G401.6 (cell line): ENCODE measurements around the gene PELI2.
"Not testable (repeated sequence)": the region's sequence is repeated elsewhere in the genome, so short reads cannot be mapped to it uniquely, and the experiment has no call there.

Experiments used
- FAIRE-seq: peaks from 2 replicates; lab custom pipeline; 2012; peaks lifted over from hg19 to GRCh38; lab: Jason Lieb, UNC

PELI2 gene

DNA sequence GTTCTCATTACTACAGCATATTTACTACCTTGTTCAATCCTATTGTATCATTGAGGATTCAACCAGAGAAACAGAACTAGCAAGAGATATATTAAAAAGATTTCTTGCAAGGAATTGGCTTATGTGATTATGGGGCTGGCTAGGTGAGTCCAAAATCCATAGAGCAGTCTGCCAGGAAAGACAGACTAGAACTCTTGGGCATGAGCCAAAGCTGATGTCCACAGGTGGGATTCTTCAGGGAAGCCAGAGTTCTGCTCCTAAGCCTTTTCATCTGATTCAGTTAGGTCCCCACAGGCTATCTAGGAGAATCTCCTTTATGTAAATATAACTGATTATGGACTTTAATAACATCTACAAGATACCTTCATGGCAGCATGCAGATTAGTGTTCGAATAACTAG is 26.0 kb downstream of the PELI2 start:
- FAIRE-seq, result no peak

DNA sequence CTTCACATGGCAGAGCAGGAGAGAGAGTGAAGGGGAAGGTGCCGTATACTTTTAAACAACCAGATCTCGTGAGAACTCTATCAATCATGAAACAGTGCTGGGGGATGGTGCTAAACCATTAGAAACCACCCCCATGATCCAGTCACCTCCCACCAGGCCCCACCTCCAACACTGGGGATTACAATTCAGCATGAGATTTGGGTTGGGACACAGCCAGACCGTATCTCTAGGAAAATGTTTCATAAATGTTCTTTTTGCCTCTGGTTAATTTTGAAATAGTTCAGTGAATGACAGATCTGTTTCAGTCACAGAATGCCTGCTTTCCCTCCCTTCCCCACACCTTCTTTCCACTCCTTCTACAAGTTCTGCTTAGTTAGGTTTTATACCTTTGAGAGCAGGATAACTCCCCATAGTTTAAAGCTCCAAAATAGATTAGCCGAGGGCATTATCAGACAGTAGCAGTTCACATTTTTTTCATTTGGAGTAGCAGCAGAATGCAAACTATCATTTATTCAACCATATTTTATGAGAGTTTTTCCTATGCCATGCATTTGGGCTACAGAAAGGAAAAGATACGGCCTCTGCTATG is 27.1 kb downstream of the PELI2 start:
- FAIRE-seq, result no peak

DNA sequence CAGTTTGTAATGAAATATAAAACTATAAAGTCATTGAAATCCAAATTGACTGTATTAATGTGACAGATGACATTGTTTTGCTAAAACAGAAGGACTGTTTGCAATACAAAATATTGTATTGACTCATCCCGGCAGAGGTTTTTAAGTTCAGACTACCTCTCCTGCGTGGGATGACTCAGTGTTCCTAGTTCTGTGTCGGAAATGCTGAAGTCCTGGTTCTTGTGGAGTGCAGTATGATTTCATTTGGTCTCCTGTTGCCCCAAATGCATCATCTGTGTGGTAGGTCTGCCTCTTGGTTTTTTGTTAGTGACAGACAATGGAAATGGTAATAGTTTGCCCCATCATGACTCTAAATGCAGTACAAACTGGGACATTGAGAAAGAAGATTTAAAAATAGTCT is 27.8 kb downstream of the PELI2 start:
- no peak for FAIRE-seq

DNA sequence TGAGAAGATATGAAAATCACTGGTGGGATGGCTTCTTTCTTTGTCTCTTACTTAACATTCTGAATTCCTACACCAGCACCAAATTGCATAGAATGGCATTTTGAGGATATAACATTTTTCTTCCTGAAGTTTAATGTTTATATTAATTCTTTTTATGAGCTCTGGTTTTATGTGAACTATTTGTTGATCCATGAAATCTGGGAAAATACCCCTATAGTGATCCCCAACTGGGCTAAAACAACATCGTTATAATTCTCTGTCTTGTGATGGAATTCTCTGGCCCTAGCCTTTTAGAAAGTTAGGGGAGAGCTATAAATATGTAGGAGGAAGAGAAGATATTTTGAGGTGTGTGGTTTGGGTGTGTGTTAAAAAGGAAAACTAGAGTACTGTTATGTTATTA is 29.2 kb downstream of the PELI2 start:
- FAIRE-seq, result no peak

DNA sequence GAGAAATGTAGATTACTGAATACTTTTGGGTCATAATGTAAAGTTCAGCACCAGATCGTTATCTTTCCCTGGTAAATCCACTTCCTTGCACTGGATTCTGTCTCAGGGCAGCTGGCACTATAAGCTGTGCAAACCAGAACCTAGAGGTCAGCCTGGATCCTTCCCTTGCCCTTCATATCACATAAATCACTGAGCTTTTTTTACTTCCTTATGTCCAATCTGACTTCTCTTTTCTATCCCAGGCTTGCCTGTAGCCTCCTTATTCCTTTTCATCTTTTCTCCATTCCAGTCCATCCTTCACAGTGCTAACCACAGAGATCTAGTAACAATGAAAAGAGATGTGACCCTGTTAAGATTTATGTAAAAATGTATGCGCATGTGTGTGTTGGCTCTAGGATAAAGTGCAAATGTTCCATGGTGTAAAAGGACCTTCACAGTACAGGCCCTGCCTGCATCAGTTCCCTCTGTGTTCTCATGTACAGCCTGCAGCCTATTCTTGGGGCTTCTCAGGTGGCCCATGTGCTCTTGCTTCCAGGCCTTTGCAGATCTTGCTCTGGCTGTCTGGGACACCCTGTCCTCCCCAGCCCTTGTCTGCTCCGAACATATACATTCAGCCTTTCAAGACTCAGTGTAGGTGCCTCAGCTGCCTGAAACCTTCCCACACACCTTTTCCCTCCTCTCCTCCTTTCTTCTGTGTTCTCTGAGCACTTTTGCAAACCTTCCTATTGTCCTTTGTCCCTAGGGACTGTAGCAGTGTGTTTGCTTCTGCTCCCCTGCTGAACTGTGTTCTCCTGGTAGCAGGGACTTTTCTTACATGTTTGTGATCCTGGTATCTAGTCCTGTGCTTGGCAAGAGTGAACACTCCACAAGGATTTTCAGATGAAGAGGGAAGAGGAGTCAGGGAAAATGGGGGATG is 30.0 kb downstream of the PELI2 start:
- no peak for FAIRE-seq

DNA sequence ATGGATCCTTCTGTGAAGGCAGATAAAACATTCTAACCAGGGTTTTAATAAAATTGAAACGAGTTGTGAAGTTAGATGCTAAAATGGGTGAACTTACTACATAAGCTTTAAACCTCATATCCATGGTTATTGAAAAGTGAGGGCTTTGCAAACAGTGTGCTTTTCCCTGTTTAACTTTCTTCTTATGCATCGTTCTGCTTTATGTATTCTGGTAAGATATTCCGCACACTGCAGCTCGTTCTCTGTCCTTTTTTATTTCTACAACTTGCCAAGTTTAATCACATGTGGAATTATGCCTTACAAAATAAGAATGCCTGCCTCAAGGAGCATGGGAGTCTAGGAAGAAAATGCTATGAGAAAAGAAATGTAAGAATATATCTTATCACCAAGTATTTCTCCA is 30.9 kb downstream of the PELI2 start:
- no peak for FAIRE-seq

DNA sequence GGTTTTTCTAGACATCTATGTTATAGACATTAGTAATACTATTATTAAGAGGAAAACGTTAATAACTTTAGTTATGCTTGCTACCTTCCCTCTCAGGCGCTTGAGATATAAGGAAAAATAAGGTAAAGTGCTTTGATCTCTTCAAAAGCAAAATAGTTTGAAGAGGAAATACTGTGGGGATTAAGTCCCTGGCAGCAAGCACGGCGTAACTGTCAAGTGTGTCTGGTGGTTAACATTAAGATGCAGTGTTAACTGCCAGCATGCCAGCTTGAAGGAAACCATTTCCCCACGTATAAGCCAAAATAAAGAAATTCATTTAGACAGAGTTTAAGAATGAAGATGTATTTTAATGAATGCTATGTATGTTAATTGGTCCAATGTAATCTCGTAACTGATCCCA is 31.8 kb downstream of the PELI2 start:
- no peak for FAIRE-seq

DNA sequence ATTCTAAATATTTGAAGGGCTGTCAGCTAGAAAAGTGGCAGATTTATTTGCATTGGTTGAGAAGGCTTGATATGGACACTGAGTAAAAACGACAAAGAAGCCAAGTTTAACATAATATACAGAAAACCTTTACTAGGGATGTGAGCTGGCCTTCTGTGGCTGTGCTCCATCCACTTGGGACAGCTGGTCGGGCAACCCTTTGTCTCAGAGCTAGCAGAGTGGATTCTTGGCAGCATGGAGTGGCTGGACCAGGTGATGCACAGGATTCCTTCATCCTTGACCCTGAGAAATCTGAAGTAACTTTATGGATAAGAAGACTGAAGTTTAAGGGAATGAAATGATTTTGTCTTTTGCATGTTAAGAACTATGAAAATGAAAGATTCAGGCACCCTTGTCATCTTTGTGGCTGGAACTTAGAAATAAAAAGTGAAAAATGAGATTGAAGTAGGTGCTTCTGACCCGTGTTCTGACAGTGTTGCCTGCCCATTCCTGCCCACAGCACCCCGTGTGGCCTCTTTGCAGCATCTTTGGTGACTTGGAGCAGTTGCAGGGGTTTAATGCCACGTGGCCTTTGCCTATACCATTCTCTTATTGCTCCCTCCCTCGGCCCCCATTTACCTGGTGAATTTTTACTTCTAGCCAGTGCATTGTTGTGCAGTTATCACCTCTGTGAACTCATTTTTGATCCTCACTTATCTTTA is 32.6 kb downstream of the PELI2 start:
- no peak for FAIRE-seq

DNA sequence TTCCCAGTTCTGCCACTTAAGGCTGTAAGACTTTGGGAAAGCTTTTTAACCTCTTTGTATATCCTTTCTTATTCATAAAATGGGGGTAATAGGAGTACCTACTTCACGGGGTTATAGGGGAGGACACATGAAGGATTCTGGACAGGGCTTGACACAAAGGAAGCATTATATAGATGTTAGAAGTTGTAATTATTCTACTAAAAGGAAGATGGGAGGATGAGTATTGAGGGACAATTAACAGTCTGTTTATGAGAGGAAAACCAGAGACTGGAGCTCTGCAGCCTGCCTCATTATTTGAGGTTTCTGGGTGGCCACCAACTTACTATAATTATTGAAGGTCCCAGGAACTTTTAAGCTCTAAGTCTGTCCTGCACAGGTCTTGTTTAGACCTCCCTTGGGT is 34.0 kb downstream of the PELI2 start:
- FAIRE-seq, result no peak

DNA sequence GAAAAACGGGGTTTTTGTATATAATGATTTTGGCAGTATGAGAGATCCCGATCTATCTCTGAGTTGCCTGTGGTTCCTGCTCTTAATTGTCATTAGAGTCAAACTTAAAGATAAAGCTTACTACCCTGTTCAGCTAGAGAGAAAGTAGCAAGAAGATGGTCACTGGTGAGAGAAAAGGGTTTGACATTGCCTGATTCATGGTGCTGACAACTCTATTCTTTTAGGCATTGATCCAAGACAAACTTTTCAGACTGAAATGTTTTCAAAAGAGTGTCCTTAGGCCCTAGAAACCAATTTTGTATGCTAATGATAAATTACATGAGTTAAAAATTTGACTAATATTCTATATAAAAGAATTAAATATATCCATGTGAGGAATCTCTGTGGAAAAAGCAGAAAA is 35.1 kb downstream of the PELI2 start:
- no peak for FAIRE-seq

DNA sequence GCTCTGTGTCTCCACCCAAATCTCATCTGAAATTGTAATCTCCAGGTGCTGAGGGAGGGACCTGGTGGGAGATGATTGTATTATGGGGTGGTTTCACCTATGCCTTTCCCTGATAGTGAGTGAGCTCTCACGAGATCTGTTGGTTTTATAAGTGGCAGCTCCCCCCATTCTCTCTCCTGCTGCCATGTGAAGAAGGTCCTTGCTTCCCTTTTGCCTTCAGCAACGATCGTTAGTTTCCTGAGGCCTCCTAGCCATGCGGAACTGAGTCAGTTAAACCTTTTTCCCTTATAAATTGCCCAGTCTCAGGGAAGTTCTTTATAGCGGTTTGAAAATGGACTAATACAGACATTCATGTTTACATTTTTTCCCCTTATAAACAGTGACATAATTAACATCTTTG is 36.1 kb downstream of the PELI2 start:
- FAIRE-seq, result no peak

DNA sequence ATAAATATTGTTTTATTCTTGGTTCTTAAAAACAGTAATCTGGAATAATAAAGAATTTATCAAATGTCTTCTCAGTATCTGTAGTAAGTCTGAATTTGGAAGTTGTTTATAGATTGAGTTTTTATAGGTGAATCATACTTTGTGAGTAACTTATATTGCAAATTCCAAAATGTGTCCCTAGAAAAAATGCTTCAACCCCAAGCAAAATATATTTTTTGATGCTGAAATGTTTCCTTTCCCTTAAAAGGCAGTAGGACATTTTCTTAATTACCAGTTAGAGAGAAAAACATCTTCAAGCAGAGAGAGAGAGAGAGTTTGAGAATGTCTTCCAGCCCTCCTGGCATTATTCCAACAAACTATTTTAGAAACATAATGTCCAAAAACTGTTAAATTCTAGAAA is 37.9 kb downstream of the PELI2 start:
- no peak for FAIRE-seq

DNA sequence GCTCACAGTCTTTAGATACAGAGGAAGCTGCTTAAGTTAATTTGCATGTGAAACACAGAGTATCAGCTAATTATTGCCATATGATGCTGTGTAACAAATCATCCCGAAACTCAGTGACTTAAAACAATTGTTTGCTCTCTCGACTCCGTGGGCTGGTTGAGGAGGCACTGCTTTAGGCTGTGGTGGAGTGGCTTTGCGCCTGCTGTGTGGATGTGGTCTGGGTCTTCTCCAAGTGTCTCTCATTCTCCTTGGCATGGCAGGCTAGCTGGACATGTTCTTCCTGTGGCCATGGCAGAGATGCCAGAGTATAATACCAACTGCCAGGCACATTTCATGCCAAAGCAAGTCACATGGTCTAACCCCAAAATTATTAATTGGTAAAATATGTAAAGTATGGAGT is 40.9 kb downstream of the PELI2 start:
- FAIRE-seq, result no peak

DNA sequence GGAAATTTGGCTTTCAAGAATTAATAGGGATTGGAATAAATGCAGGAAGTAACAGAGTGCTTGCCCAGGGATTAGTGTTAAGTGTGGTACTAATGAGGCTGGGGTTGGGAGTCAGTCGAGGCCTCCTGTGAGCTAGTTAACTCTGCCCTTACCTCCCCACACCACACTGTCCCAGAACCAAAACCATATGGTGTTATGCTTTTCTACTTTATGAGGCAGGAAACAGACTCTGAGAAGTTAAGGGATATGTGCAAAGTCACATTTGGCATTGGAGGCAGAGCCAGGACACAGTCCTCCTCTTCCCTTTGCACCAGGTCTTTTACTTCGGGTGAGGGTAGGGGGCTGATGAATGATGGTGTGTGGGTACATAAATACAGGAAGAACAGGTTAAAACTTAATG is 41.9 kb downstream of the PELI2 start:
- no peak for FAIRE-seq

DNA sequence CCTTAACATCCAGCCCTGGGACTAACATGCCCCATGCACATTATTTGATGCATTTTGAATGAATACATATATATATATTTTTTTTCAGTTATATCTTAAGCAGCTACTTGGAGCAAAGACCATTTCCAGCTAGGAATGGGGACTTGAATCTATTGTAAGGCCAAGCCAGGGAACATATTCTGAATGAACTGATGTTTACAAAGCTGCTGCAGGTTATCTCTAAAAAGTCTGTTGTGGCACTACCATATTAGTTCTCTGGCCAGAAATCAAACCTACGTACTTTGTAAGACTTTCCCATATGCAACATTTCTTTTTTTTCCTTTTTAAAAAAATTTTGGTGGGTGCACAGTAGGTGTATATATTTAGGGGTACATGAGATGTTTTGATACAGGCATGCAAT is 43.4 kb downstream of the PELI2 start:
- no peak for FAIRE-seq

DNA sequence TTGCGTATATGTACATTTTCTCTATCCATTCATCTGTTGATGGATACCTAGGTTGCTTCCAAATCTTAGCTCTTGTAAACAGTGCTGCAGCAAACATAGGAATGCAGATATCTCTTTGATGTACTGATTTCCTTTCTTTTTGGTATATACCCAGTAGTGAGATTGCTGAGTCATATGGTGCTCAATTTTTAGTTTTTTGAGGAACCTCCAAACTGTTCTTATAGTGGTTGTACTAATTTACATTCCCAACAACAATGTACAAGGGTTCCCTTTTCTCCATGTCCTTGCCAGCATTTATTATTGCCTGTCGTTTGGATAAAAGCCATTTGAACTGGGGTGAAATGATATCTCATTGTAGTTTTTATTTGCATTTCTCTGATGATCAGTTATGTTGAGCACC is 44.3 kb downstream of the PELI2 start:
- no peak for FAIRE-seq

DNA sequence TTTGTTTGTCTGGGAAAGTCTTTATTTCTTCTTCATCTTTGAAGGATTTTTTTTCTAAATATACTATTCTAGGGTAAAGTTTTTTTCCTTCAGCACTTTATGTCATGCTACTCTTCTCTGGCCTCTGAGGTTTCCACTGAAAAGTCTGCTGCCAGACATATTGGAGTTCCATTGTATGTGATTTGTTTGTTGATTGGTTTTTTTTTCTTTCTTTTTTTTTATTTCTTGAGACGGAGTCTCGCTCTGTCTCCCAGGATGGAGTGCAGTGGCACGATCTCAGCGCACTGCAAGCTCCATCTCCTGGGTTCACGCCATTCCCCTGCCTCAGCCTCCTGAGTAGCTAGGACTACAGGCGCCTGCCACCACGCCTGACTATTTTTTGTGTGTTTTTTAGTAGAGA is 48.4 kb downstream of the PELI2 start:
- not testable (repeated sequence) for FAIRE-seq

DNA sequence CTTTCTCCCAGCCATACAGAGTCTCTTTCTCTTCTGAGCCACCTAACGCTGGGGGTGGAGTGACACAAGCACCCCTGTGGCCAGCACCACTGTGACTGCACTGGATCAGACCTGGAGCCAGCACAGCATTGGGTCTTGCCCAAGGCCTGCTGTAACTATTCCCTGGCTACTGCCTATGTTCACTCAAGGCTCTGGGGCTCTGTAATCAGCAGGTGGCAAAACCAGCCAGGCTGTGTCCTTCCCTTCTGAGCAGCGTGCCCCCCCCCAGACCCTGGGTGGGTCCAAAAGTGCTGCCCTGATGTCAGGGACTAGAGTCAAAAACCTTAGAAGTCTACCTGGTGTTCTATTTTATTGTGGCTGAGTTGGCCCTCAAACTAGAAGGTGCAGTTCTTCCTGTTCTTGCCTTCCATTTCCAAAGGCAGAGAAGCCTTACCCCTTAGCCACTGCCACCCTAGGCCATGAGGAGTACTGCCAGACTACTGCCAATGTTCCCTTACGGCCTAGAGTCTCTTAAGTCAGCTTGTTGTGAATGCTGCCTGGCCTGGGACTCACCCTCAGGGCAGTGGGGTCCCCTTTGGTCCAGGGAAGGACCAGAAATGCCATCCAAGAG is 49.9 kb downstream of the PELI2 start:
- FAIRE-seq, result no peak

DNA sequence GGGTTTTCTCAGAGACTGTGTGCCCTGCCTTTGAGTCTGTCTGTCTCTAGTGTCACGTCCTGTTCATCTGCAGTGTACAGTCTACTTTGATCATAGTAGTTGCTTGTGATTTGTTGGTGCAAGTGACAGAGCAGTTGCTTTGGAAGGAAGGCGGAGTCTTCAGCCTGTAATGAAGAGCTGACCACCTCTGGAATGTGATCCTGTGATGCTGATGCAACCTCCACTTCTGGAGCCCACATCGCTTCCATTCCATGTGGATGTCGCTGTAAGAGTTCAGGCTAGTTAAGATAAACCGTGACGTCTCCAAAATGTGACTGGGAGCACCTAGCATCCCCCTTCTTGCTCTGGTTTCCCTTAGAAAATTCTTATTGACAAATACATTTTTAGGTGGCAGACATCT is 51.8 kb downstream of the PELI2 start:
- no peak for FAIRE-seq

DNA sequence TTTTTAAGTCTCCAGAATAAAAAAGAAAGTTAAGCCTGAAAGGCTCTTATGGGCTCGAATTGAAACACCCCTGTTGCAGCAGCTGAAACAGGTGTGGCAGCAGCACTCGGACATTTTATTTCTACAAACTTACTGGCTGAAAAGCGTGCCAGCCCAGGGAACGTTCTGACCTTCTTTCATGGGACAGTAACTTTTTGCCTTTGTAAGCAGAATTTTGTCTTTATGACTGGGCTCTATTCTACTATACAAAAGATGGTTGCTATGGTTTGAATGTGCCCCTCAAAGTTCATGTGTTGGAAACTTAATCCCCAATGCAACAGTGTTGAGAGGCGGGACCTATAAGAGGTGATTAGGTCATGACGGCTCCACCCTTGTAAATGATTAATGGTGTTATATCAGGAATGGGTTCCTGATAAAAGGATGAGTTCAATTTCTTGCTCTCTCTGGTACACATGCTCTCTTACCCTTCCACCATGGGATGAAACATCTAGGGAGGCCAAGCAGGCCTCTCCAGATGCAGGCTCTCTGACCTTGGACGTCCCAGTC is 52.7 kb downstream of the PELI2 start:
- FAIRE-seq, result no peak

DNA sequence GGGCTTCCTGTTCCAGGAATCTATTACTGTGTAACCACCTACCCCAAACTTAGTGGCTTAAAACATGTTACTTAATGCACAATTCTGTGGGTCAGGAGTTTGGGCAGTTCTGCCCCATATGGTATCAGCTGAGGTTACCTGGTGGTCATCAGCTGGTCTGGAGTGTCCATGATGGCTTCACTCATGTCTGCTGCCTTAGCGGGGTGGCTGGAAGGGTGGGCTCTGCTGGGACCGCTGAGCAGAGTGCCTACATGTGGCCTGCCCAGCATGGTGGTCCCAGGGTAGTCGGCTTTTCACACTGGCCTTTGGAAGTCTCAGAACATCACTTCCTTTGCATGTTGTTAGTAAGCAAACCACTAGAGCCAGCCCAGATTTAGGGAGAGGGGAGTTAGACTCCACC is 53.9 kb downstream of the PELI2 start:
- no peak for FAIRE-seq

DNA sequence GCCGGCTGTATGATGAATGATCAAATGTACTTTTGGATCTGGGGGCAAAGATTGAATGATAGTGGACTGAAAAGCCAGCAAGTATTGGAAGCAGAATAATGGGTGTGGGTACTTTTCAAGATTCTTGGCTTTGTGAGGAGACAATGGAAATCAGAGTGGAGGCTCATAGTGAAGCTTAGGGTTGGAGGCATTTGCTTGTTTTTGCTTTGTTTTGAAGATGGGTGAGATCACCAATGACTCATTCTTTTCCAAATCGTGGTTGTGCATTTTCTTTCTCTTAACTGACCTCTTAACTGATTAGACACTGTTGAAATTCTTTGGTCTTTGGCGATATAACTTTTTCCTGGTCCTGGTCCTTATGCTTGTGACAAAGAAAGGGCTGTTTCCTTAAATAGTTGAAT is 54.4 kb downstream of the PELI2 start:
- FAIRE-seq, result no peak
